Breast epithelium (tissue), 4 donors: ENCODE results near the gene ZNF26. TPM values are rescaled to one million over a fixed set of nuclear protein-coding genes. Genes with fewer than 3 reads are reported as not detected.
A peak's percentile ranks its signal among the peaks of the same experiment; 100 is the strongest.

ENCODE experiments used
- DNase-seq, 2 donors: peaks; one replicate each; pipeline ENCODE4 v3.0.0-alpha.2; 2019; ENCODE audit warnings: low spot score in 2 of 2
- H3K27ac ChIP-seq, 2 donors: fragments of 200-600 bp; sonication (generic) in 1 of 2; one replicate each; pipeline ENCODE4 v1.5.1; 2016 to 2019; ENCODE audit warnings: mild to moderate bottlenecking in 1 of 2
- H3K27me3 ChIP-seq, 2 donors: fragments of 200-600 bp; sonication (generic) in 1 of 2; one replicate each; pipeline versions ENCODE4 v1.5.1 to v1.6.0; 2017 to 2019; ENCODE audit warnings: control low read depth in 1 of 2, mild to moderate bottlenecking in 1 of 2
- H3K36me3 ChIP-seq: fragments of 200-600 bp; one replicate; pipeline ENCODE4 v1.5.1; 2019
- H3K4me1 ChIP-seq, 2 donors: fragments of 200-600 bp; sonication (generic); one replicate each; pipeline ENCODE4 v1.5.1; 2016 to 2019; ENCODE audit warnings: control low read depth in 1 of 2
- H3K4me3 ChIP-seq, 3 donors: fragments of 200-600 bp; sonication (generic); 1 replicate in 2 of 3; 2 replicates in 1 of 3; pipeline ENCODE4 v1.5.1; 2016 to 2019; ENCODE audit warnings: mild to moderate bottlenecking in 3 of 3, moderate library complexity in 2 of 3
- H3K9me3 ChIP-seq, 2 donors: fragments of 200-600 bp; sonication (generic) in 1 of 2; one replicate each; pipeline ENCODE4 v1.5.1; 2016 to 2019; ENCODE audit warnings: control low read depth in 1 of 2
- CTCF ChIP-seq, 3 donors: fragments of 450-650 bp; IDR thresholded peaks; one replicate each; pipeline ENCODE4 v1.5.1; 2016 to 2017; ENCODE audit warnings: antibody characterized with exemption in 3 of 3, mild to moderate bottlenecking in 3 of 3, moderate library complexity in 3 of 3
- POLR2A ChIP-seq: fragments of 450-650 bp; IDR thresholded peaks from one replicate; pipeline ENCODE4 v1.6.1; 2016; ENCODE audit warnings: antibody characterized with exemption, mild to moderate bottlenecking, moderate library complexity
- POLR2AphosphoS5 ChIP-seq, 3 donors: sonication (generic); formaldehyde crosslinking; IDR thresholded peaks; one replicate each; pipeline ENCODE4 v1.6.1; 2017; ENCODE audit warnings: antibody characterized with exemption in 3 of 3
- intact Hi-C: fragments of 100-400 bp; cut with DNase I; formaldehyde crosslinking; loops from one replicate; pipeline ENCODE4 v1.15.1; 2023; ENCODE audit warnings: low total_unique reads
- total RNA-seq, 3 donors: library from RNA; depleted of rRNA; stranded (reverse); fragments of >200 nt; gene quantifications; one replicate each; pipeline ENCODE4 v1.1.0, GENCODE V29; 2016

ZNF26 gene
- total RNA-seq, 3 donors from 2014 or later: 12.0 to 19.6 (median 19.0) TPM

DNA sequence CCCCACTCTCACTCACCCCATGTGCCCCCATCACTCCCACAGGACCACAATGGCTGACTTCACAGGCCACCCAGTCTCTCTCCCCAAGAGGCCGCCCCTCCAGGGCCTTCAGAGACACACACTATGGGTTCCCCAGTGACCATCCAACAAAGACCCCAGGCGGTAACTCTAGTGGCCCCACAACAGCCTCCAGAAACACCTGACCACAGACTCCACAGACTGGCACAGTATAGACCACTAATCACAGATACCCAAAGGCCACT, 33.1 kb upstream of the ZNF26 start:
- no peak for DNase-seq
- H3K36me3 ChIP-seq: no peaks in the 10 kb centered on the region
- intact Hi-C loops: no loop called here
- peaks cover 0 to 9% of the 10 kb centered on the region in 2 donors for H3K4me1 ChIP-seq
- no peaks in the 10 kb centered on the region for H3K27me3 ChIP-seq
- peaks cover 48 to 60% of the 10 kb centered on the region in 2 donors for H3K9me3 ChIP-seq
- TF ChIP-seq POLR2A (no peak), POLR2AphosphoS5 (IDR thresholded peaks at IDR 0.05) (no peak), CTCF (IDR thresholded peaks at IDR 0.05) (no peak)
- no peak overlapping the region for H3K27ac ChIP-seq
- no peak overlapping the region for H3K4me3 ChIP-seq

DNA sequence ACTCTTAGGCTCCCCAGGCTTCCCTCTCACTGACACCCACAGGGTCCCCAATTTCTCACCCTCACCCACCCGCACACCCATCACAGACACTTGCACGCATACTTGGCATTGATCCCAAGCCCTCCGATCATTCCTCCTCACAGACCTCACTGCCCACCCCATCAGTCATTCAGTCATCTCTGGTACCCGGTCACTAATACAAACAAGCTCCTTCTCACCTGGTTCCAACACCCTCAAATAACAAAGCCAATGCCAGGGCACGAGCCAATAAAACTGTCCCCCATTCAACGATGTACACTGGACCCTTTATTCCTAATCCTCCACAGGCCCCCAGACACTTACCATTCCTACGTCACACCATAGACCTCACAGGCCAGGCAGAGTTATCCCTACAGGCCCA, 32.4 kb upstream of the ZNF26 start:
- intact Hi-C loops: no loop called here
- peaks cover 45 to 53% of the 10 kb centered on the region in 2 donors for H3K9me3 ChIP-seq
- H3K4me3 ChIP-seq: no peak overlapping the region
- H3K36me3 ChIP-seq: no peaks in the 10 kb centered on the region
- no peak for TF ChIP-seq POLR2A
- no peak for TF ChIP-seq CTCF (IDR thresholded peaks at IDR 0.05)
- no peak for TF ChIP-seq POLR2AphosphoS5 (IDR thresholded peaks at IDR 0.05)
- H3K27me3 ChIP-seq: no peaks in the 10 kb centered on the region
- no peak for DNase-seq
- H3K4me1 ChIP-seq: peaks cover 0 to 9% of the 10 kb centered on the region in 2 donors
- no peak overlapping the region for H3K27ac ChIP-seq

DNA sequence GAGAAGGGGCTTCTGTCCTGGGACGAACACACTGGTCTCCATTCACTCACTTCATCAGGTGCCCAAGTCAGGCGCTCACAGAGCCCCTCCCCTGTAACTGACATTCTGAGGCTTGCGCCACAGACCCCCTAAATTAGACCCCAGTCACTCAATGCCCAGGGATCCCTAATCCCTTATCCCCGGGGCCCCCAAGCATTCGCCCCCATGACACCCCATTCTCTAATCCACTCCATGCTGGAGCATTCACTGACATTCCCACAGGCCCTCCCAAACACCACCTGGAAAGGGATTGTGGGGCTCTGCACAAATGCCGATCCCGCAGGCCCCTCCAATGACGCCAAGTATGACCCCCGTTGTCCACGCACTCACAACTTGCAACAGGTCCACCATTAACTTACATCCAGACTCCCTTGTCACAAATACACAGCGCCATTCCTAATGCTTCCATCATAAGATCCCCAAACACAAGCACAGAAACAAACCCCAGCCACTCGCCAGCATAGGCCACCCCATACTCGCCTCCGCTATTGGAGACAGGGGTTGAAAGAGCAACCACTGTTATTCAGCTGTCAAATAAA, 31.6 kb upstream of the ZNF26 start:
- intact Hi-C loops: no loop called here
- Histone ChIP-seq H3K4me1 (peaks cover 0 to 9% of the 10 kb centered on the region in 2 donors), H3K9me3 (peaks cover 38 to 46% of the 10 kb centered on the region in 2 donors), H3K36me3 (no peaks in the 10 kb centered on the region), H3K27me3 (no peaks in the 10 kb centered on the region), H3K27ac (peak overlapping the region; percentile 81 to 95), H3K4me3 (peak overlapping the region; percentile 64 to 94 (median 66))
- TF ChIP-seq POLR2A (no peak), POLR2AphosphoS5 (IDR thresholded peaks at IDR 0.05) (no peak), CTCF (IDR thresholded peaks at IDR 0.05) (no peak)
- no peak for DNase-seq

DNA sequence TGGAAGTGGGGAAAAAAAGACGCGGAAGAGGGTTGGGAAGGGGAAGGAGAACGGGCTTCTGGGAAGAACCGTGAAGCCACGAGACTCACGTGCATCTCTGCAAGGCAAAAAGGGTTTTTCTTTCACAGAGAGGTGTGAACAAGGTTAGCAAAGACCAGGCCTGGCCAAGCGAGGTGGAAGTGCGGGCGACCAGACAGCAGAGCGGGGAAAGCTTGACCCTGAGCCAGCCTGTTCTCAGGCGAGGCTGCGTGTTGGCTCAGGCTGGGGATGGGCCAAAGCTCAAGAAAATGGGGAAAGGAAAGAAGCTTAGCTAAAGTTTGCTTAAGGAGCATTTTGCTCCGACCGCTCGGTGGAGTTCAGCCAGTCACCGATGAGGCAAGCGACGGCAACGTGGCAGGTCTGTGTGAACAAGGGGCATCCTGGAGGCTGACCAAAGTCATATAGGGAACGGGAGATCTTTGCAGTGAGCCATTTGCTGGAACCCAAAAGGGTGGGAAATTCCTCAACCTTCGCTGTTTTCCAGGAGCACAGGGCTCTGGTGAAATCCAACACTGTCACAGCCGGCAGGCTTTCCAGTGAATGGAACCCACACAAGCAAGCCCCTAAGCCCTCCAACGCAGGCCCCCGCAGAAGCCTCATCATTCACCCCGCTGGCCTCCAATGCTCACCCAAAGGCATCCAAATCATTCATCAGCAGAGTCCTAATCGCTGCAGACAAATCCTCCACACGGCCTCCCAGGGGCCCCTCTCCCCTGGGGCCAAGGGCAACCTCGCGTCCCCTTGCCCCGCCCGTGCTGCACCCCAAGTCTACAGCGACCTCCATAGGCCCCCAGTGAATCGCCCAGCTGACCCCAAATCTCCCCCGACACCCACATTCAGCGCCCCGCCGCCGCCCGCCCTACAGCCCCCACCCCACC, 30.8 kb upstream of the ZNF26 start:
- peak overlapping the region; percentile 64 to 94 (median 66) for H3K4me3 ChIP-seq
- peaks cover 0 to 9% of the 10 kb centered on the region in 2 donors for H3K4me1 ChIP-seq
- peaks cover 30 to 38% of the 10 kb centered on the region in 2 donors for H3K9me3 ChIP-seq
- no peaks in the 10 kb centered on the region for H3K27me3 ChIP-seq
- no peaks in the 10 kb centered on the region for H3K36me3 ChIP-seq
- H3K27ac ChIP-seq: peak overlapping the region; percentile 81 to 95
- no peak for TF ChIP-seq CTCF (IDR thresholded peaks at IDR 0.05)
- no peak for TF ChIP-seq POLR2AphosphoS5 (IDR thresholded peaks at IDR 0.05)
- no peak for TF ChIP-seq POLR2A
- intact Hi-C loops: no loop called here
- DNase-seq: no peak
